Ovary (tissue), 3 donors: Measurements from ENCODE around the gene TBPL2.

Experiments
- POLR2A ChIP-seq: fragments of 450-650 bp; IDR thresholded peaks from one replicate; pipeline ENCODE4 v1.6.1; 2017; ENCODE audit warnings: antibody characterized with exemption, mild to moderate bottlenecking, moderate library complexity
- TF ChIP-seq, protein P1 (sequence below), 3 donors: fragments of 450-650 bp in 2 of 3; fragments of 200-600 bp in 1 of 3; IDR thresholded peaks; one replicate each; pipeline versions ENCODE4 v1.5.1 to v1.8.0; 2016 to 2022; ENCODE audit warnings: antibody characterized with exemption in 3 of 3, mild to moderate bottlenecking in 1 of 3
- donor health status: DM: no; HTN: no; CAD: no.

DNA sequence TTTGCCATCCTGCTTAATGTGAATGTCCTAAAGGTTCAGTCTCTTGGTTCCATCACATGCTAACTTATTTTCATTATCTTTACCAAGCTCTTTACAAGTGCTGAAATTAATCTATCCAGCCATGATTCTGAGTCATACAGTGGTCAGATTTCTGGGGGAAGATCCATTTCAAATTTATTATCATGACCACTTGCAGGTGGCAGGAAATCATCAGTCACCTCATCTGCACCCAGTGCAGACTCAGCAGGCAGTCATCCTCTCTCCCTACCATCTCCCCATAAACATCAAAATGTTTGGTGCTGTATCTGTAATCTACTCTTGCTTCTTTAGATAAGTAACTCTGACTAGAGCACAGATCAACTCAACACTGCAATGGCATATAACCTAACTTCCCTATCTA is 52.3 kb downstream of the TBPL2 start:
- TF ChIP-seq, protein P1, sequence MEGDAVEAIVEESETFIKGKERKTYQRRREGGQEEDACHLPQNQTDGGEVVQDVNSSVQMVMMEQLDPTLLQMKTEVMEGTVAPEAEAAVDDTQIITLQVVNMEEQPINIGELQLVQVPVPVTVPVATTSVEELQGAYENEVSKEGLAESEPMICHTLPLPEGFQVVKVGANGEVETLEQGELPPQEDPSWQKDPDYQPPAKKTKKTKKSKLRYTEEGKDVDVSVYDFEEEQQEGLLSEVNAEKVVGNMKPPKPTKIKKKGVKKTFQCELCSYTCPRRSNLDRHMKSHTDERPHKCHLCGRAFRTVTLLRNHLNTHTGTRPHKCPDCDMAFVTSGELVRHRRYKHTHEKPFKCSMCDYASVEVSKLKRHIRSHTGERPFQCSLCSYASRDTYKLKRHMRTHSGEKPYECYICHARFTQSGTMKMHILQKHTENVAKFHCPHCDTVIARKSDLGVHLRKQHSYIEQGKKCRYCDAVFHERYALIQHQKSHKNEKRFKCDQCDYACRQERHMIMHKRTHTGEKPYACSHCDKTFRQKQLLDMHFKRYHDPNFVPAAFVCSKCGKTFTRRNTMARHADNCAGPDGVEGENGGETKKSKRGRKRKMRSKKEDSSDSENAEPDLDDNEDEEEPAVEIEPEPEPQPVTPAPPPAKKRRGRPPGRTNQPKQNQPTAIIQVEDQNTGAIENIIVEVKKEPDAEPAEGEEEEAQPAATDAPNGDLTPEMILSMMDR (IDR thresholded peaks at IDR 0.05) = no peak
- TF ChIP-seq POLR2A = no peak
